WTC11 (cell line): ENCODE results near the gene SPRED1. TPM values are rescaled to one million over a fixed set of nuclear protein-coding genes. Genes with fewer than 3 reads are reported as not detected.

Source experiments
- ATAC-seq: fragments of 200-7000 bp; cut with Tn5 transposase; 2 replicates; pipeline ENCODE4 v1.10.0; 2021; ENCODE audit warnings: mild to moderate bottlenecking, moderate library complexity
- CTCF ChIA-PET: fragments of 300-600 bp; sonication (Branson Sonifier 250); formaldehyde crosslinking; loops from one replicate; lab custom pipeline; 2021; ENCODE audit warnings: antibody characterized with exemption; lab: Charles Lee
- POLR2A ChIA-PET: fragments of 350-600 bp; sonication (Branson Sonifier 250); formaldehyde crosslinking; loops from one replicate; lab custom pipeline; 2021; ENCODE audit warnings: antibody characterized with exemption; lab: Charles Lee
- DNase-seq: peaks from one replicate; pipeline ENCODE4 v3.0.0; 2021; ENCODE audit warnings: low spot score
- H3K27ac Mint-ChIP-seq: 2 replicates; pipeline ENCODE4 v1.8.0; 2021; ENCODE audit warnings: mixed read lengths
- H3K27me3 Mint-ChIP-seq: 2 replicates; pipeline ENCODE4 v1.8.0; 2021; ENCODE audit warnings: low read depth, mild to moderate bottlenecking, moderate library complexity, mixed read lengths
- H3K36me3 Mint-ChIP-seq: 2 replicates; pipeline ENCODE4 v1.8.0; 2021; ENCODE audit warnings: mixed read lengths
- H3K4me1 Mint-ChIP-seq: 2 replicates; pipeline ENCODE4 v1.8.0; 2022; ENCODE audit warnings: mixed read lengths
- H3K4me3 Mint-ChIP-seq: 2 replicates; pipeline ENCODE4 v1.8.0; 2021; ENCODE audit warnings: mild to moderate bottlenecking, moderate library complexity, mixed read lengths
- H3K9me3 Mint-ChIP-seq: 2 replicates; pipeline ENCODE4 v1.8.0; 2021; ENCODE audit warnings: mixed read lengths
- CBFB ChIP-seq: sonication (generic); formaldehyde crosslinking; IDR thresholded peaks from 2 replicates; pipeline ENCODE4 v1.8.1; 2022; ENCODE audit warnings: mild to moderate bottlenecking, low read depth, missing genetic modification reagents
- ELF4 ChIP-seq: sonication (generic); formaldehyde crosslinking; IDR thresholded peaks from 2 replicates; pipeline ENCODE4 v1.8.1; 2022; ENCODE audit warnings: low read depth, mild to moderate bottlenecking, moderate library complexity, missing genetic modification reagents
- FOXJ3 ChIP-seq: sonication (generic); formaldehyde crosslinking; IDR thresholded peaks from 2 replicates; pipeline ENCODE4 v1.9.0; 2021; ENCODE audit warnings: missing genetic modification reagents, mild to moderate bottlenecking, borderline replicate concordance
- HMGA2 ChIP-seq: fragments of 250-450 bp; sonication (Bioruptor Pico); IDR thresholded peaks from 2 replicates; pipeline ENCODE4 v1.4.0; 2021; ENCODE audit warnings: mild to moderate bottlenecking, moderate library complexity
- NFATC4 ChIP-seq: fragments of 250-450 bp; sonication (Bioruptor Pico); IDR thresholded peaks from 2 replicates; pipeline ENCODE4 v1.9.0; 2021; ENCODE audit warnings: mild to moderate bottlenecking
- NR1H2 ChIP-seq: sonication (generic); formaldehyde crosslinking; IDR thresholded peaks from 2 replicates; pipeline ENCODE4 v1.9.0; 2021; ENCODE audit warnings: mild to moderate bottlenecking, moderate library complexity, missing genetic modification reagents
- NR3C1 ChIP-seq: sonication (generic); formaldehyde crosslinking; conservative IDR thresholded peaks from 2 replicates; pipeline ENCODE4 v1.8.1; 2023; ENCODE audit warnings: low read depth, mild to moderate bottlenecking, missing genetic modification reagents
- OVOL2 ChIP-seq: fragments of 250-450 bp; sonication (Bioruptor Pico); IDR thresholded peaks from 2 replicates; pipeline ENCODE4 v1.9.0; 2021; ENCODE audit warnings: mild to moderate bottlenecking, borderline replicate concordance
- PRRX2 ChIP-seq: fragments of 250-450 bp; sonication (Bioruptor Pico); IDR thresholded peaks from 2 replicates; pipeline ENCODE4 v1.8.0; 2021; ENCODE audit warnings: mild to moderate bottlenecking
- SMAD3 ChIP-seq: sonication (generic); formaldehyde crosslinking; IDR thresholded peaks from 2 replicates; pipeline ENCODE4 v1.8.0; 2022; ENCODE audit warnings: missing genetic modification reagents, mild to moderate bottlenecking, borderline replicate concordance
- TEAD1 ChIP-seq: sonication (generic); formaldehyde crosslinking; IDR thresholded peaks from 2 replicates; pipeline ENCODE4 v1.8.0; 2022; ENCODE audit warnings: mild to moderate bottlenecking, missing genetic modification reagents
- TEAD4 ChIP-seq: sonication (generic); formaldehyde crosslinking; IDR thresholded peaks from 2 replicates; pipeline ENCODE4 v1.8.0; 2022; ENCODE audit warnings: mild to moderate bottlenecking, missing genetic modification reagents
- ZNF121 ChIP-seq: sonication (generic); formaldehyde crosslinking; IDR thresholded peaks from 2 replicates; pipeline ENCODE4 v1.8.0; 2023; ENCODE audit warnings: missing genetic modification reagents
- ZNF232 ChIP-seq: sonication (generic); formaldehyde crosslinking; IDR thresholded peaks from 2 replicates; pipeline ENCODE4 v1.8.0; 2022; ENCODE audit warnings: mild to moderate bottlenecking, missing genetic modification reagents
- ZNF396 ChIP-seq: fragments of 250-450 bp; sonication (Bioruptor Pico); IDR thresholded peaks from 2 replicates; pipeline ENCODE4 v1.8.0; 2021; ENCODE audit warnings: mild to moderate bottlenecking, moderate library complexity, borderline replicate concordance
- ZNF423 ChIP-seq: fragments of 250-450 bp; sonication (Bioruptor Pico); IDR thresholded peaks from 2 replicates; pipeline ENCODE4 v2.1.2; 2022; ENCODE audit warnings: mild to moderate bottlenecking, moderate library complexity
- ZNF671 ChIP-seq: fragments of 250-450 bp; sonication (Bioruptor Pico); IDR thresholded peaks from 2 replicates; pipeline ENCODE4 v1.8.0; 2021; ENCODE audit warnings: mild to moderate bottlenecking
- total RNA-seq: library from RNA; stranded (reverse); gene quantifications from 3 replicates; pipeline ENCODE4 v1.2.3, GENCODE V29; 2021
- TF ChIP-seq, protein P1 (sequence below): sonication (generic); formaldehyde crosslinking; IDR thresholded peaks from 2 replicates; pipeline ENCODE4 v1.8.1; 2022; ENCODE audit warnings: low read depth, mild to moderate bottlenecking, moderate library complexity, missing genetic modification reagents, borderline replicate concordance
- TF ChIP-seq, protein P2 (sequence below): sonication (generic); formaldehyde crosslinking; IDR thresholded peaks from 2 replicates; pipeline ENCODE4 v1.8.1; 2023; ENCODE audit warnings: mild to moderate bottlenecking, missing genetic modification reagents
- TF ChIP-seq, protein P3 (sequence below): sonication (generic); formaldehyde crosslinking; IDR thresholded peaks from 2 replicates; pipeline ENCODE4 v1.8.0; 2023; ENCODE audit warnings: missing genetic modification reagents
- TF ChIP-seq, protein P4 (sequence below): sonication (generic); formaldehyde crosslinking; IDR thresholded peaks from 2 replicates; pipeline ENCODE4 v1.8.0; 2023; ENCODE audit warnings: mild to moderate bottlenecking, missing genetic modification reagents
- TF ChIP-seq, protein P5 (sequence below): sonication (generic); formaldehyde crosslinking; IDR thresholded peaks from 2 replicates; pipeline ENCODE4 v1.8.1; 2023; ENCODE audit warnings: mild to moderate bottlenecking, missing genetic modification reagents, borderline replicate concordance
- TF ChIP-seq, protein P6 (sequence below): sonication (generic); formaldehyde crosslinking; IDR thresholded peaks from 2 replicates; pipeline ENCODE4 v1.8.1; 2022; ENCODE audit warnings: low read depth, missing genetic modification reagents, borderline replicate concordance
- TF ChIP-seq, protein P7 (sequence below): sonication (generic); formaldehyde crosslinking; IDR thresholded peaks from 2 replicates; pipeline ENCODE4 v1.8.1; 2023; ENCODE audit warnings: mild to moderate bottlenecking, missing genetic modification reagents, moderate library complexity

SPRED1 gene
- total RNA-seq, 1 experiment from 2014 or later = 35.9 TPM

DNA sequence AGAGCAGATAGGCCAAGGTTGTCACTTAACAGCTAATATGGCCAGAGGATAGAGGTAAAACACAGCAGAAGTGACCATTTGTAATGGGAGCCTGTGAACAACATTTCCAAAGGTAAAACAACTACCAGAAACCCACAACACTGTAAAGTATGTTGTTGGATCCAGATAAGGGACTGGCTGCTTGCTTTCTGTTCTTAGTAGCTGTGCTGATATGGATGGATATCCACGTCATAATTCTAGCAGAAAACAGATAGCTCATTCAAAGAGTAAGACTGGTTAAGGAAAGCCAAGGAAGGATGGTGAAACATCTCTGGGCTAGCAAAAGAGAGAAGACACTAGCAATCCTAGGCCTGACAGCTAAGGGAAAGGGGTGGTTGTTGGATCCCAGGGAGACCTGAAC, 36.9 kb upstream of the SPRED1 start (continued):
- TF ChIP-seq, protein P1, sequence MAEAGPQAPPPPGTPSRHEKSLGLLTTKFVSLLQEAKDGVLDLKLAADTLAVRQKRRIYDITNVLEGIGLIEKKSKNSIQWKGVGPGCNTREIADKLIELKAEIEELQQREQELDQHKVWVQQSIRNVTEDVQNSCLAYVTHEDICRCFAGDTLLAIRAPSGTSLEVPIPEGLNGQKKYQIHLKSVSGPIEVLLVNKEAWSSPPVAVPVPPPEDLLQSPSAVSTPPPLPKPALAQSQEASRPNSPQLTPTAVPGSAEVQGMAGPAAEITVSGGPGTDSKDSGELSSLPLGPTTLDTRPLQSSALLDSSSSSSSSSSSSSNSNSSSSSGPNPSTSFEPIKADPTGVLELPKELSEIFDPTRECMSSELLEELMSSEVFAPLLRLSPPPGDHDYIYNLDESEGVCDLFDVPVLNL = no peak
- no peak for TF ChIP-seq SMAD3 (CRISPR knock-in tag)
- TF ChIP-seq HMGA2 (CRISPR knock-in tag) = no peak
- no peak for TF ChIP-seq TEAD4
- TF ChIP-seq, protein P2, sequence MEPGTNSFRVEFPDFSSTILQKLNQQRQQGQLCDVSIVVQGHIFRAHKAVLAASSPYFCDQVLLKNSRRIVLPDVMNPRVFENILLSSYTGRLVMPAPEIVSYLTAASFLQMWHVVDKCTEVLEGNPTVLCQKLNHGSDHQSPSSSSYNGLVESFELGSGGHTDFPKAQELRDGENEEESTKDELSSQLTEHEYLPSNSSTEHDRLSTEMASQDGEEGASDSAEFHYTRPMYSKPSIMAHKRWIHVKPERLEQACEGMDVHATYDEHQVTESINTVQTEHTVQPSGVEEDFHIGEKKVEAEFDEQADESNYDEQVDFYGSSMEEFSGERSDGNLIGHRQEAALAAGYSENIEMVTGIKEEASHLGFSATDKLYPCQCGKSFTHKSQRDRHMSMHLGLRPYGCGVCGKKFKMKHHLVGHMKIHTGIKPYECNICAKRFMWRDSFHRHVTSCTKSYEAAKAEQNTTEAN (CRISPR knock-in tag) = no peak

DNA sequence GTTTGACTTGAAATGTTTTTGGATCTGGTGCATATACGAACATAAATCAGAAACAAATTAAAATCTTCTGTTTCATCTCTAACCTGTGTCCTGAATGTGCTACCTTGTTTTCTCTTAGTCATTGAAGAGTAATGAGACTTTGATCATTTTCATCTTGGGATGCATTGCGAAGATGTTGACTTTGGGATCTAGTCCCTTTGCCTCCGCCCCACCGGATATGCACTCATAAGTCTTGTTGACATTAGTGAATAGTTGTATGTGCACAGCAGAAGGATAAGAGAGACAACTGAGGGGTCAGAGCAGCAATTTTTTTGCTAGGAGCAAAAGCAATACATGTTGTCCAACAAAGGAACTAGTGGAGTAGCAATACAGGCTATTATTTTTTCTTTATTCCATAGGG, 35.9 kb upstream of the SPRED1 start:
- no peak overlapping the region for H3K4me3 Mint-ChIP-seq
- peaks cover 23% of the 10 kb centered on the region for H3K4me1 Mint-ChIP-seq
- CTCF ChIA-PET = no interaction called here
- H3K36me3 Mint-ChIP-seq = no peaks in the 10 kb centered on the region
- POLR2A ChIA-PET = interaction anchor here (0.6 kb wide), 1 partner anchor 224 kb away, joined by 3 read pairs; no protein-coding TSS in a partner anchor
- ATAC-seq = no peak
- no peak overlapping the region for H3K27ac Mint-ChIP-seq
- H3K27me3 Mint-ChIP-seq = no peaks in the 10 kb centered on the region; the same call in none of the 2 replicates
- TF ChIP-seq ZNF423 (CRISPR knock-in tag) (no peak), ZNF396 (no peak), ZNF121 (CRISPR knock-in tag) (no peak), OVOL2 (CRISPR knock-in tag) (no peak), PRRX2 (CRISPR knock-in tag) (no peak), ZNF671 (CRISPR knock-in tag) (no peak)
- TF ChIP-seq, protein P3, sequence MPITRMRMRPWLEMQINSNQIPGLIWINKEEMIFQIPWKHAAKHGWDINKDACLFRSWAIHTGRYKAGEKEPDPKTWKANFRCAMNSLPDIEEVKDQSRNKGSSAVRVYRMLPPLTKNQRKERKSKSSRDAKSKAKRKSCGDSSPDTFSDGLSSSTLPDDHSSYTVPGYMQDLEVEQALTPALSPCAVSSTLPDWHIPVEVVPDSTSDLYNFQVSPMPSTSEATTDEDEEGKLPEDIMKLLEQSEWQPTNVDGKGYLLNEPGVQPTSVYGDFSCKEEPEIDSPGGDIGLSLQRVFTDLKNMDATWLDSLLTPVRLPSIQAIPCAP = no peak
- TF ChIP-seq, protein P4, sequence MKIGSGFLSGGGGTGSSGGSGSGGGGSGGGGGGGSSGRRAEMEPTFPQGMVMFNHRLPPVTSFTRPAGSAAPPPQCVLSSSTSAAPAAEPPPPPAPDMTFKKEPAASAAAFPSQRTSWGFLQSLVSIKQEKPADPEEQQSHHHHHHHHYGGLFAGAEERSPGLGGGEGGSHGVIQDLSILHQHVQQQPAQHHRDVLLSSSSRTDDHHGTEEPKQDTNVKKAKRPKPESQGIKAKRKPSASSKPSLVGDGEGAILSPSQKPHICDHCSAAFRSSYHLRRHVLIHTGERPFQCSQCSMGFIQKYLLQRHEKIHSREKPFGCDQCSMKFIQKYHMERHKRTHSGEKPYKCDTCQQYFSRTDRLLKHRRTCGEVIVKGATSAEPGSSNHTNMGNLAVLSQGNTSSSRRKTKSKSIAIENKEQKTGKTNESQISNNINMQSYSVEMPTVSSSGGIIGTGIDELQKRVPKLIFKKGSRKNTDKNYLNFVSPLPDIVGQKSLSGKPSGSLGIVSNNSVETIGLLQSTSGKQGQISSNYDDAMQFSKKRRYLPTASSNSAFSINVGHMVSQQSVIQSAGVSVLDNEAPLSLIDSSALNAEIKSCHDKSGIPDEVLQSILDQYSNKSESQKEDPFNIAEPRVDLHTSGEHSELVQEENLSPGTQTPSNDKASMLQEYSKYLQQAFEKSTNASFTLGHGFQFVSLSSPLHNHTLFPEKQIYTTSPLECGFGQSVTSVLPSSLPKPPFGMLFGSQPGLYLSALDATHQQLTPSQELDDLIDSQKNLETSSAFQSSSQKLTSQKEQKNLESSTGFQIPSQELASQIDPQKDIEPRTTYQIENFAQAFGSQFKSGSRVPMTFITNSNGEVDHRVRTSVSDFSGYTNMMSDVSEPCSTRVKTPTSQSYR (CRISPR knock-in tag) = no peak
- TF ChIP-seq, protein P5, sequence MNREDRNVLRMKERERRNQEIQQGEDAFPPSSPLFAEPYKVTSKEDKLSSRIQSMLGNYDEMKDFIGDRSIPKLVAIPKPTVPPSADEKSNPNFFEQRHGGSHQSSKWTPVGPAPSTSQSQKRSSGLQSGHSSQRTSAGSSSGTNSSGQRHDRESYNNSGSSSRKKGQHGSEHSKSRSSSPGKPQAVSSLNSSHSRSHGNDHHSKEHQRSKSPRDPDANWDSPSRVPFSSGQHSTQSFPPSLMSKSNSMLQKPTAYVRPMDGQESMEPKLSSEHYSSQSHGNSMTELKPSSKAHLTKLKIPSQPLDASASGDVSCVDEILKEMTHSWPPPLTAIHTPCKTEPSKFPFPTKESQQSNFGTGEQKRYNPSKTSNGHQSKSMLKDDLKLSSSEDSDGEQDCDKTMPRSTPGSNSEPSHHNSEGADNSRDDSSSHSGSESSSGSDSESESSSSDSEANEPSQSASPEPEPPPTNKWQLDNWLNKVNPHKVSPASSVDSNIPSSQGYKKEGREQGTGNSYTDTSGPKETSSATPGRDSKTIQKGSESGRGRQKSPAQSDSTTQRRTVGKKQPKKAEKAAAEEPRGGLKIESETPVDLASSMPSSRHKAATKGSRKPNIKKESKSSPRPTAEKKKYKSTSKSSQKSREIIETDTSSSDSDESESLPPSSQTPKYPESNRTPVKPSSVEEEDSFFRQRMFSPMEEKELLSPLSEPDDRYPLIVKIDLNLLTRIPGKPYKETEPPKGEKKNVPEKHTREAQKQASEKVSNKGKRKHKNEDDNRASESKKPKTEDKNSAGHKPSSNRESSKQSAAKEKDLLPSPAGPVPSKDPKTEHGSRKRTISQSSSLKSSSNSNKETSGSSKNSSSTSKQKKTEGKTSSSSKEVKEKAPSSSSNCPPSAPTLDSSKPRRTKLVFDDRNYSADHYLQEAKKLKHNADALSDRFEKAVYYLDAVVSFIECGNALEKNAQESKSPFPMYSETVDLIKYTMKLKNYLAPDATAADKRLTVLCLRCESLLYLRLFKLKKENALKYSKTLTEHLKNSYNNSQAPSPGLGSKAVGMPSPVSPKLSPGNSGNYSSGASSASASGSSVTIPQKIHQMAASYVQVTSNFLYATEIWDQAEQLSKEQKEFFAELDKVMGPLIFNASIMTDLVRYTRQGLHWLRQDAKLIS = no peak
- no peaks in the 10 kb centered on the region for H3K9me3 Mint-ChIP-seq
- no peak for DNase-seq

DNA sequence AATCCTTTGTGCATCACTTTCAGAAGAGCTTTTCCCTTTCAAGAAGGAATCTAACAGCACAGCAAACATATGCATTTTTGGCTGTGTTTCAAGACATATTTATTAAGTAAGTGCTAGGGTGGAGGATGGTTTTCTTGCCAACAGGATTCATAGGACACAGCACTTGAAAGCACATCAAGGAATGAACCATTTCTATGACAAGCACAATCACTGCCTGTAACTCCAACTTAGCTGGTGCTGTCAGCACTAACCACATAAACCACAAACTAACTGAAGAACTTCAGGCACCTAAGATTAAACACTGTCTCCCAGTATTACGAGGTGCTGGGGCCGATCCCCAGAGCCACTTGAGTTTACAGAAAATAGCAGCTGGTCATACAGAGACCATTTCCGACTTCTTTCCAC, 35.4 kb upstream of the SPRED1 start:
- ChIA-PET CTCF (no interaction called here), POLR2A (interaction anchor here (0.6 kb wide), 1 partner anchor 224 kb away, joined by 3 read pairs; no protein-coding TSS in a partner anchor)
- DNase-seq = no peak
- ATAC-seq = no peak
- Mint-ChIP-seq H3K9me3 (no peaks in the 10 kb centered on the region), H3K4me3 (no peak overlapping the region), H3K36me3 (no peaks in the 10 kb centered on the region), H3K27ac (no peak overlapping the region), H3K27me3 (no peaks in the 10 kb centered on the region; the same call in none of the 2 replicates), H3K4me1 (peaks cover 23% of the 10 kb centered on the region)
- no peak for TF ChIP-seq ZNF232
- TF ChIP-seq CBFB (CRISPR knock-in tag) = no peak
- TF ChIP-seq TEAD1 (CRISPR knock-in tag) = no peak
- no peak for TF ChIP-seq NR3C1 (CRISPR knock-in tag)
- no peak for TF ChIP-seq NFATC4
- TF ChIP-seq ELF4 (CRISPR knock-in tag) = no peak
- TF ChIP-seq FOXJ3 (CRISPR knock-in tag) = no peak
- TF ChIP-seq HMGA2 (CRISPR knock-in tag) = no peak
- TF ChIP-seq, protein P6, sequence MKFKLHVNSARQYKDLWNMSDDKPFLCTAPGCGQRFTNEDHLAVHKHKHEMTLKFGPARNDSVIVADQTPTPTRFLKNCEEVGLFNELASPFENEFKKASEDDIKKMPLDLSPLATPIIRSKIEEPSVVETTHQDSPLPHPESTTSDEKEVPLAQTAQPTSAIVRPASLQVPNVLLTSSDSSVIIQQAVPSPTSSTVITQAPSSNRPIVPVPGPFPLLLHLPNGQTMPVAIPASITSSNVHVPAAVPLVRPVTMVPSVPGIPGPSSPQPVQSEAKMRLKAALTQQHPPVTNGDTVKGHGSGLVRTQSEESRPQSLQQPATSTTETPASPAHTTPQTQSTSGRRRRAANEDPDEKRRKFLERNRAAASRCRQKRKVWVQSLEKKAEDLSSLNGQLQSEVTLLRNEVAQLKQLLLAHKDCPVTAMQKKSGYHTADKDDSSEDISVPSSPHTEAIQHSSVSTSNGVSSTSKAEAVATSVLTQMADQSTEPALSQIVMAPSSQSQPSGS (CRISPR knock-in tag) = no peak
- TF ChIP-seq NR1H2 (CRISPR knock-in tag) = no peak
- TF ChIP-seq, protein P7, sequence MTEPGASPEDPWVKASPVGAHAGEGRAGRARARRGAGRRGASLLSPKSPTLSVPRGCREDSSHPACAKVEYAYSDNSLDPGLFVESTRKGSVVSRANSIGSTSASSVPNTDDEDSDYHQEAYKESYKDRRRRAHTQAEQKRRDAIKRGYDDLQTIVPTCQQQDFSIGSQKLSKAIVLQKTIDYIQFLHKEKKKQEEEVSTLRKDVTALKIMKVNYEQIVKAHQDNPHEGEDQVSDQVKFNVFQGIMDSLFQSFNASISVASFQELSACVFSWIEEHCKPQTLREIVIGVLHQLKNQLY = no peak
- no peak for TF ChIP-seq ZNF671 (CRISPR knock-in tag)
